ENCODE data around the gene ULBP3.
"Not testable (repeated sequence)": the region's sequence is repeated elsewhere in the genome, so short reads cannot be mapped to it uniquely, and the experiment has no call there.

GRCh38 chr6:150021870-150022269 is 47.1 kb downstream of the ULBP3 start:
- not testable (repeated sequence) for TF ChIP-seq CEBPB (tag; IDR thresholded peaks at IDR 0.05); FOXM1 (IDR thresholded peaks at IDR 0.05; ENCODE audit: low read depth); FOXM1 (CRISPR knock-in tag; IDR thresholded peaks at IDR 0.05; ENCODE audit: low read depth); ZNF449 (CRISPR knock-in tag; IDR thresholded peaks at IDR 0.05); RBM15 (IDR thresholded peaks at IDR 0.05; ENCODE audit: insufficient read depth, low read length); ZBTB7A (IDR thresholded peaks at IDR 0.05; ENCODE audit: borderline replicate concordance, control insufficient read depth, low read depth, low read length); FOXK1 (CRISPR knock-in tag; IDR thresholded peaks at IDR 0.05; ENCODE audit: borderline replicate concordance); ZNF24 (IDR thresholded peaks at IDR 0.05); MTA3 (IDR thresholded peaks at IDR 0.05; ENCODE audit: borderline replicate concordance); EP300 (IDR thresholded peaks at IDR 0.05; ENCODE audit: low read length); XRCC5 (IDR thresholded peaks at IDR 0.05; ENCODE audit: low read depth, low read length); CBFB (CRISPR knock-in tag; IDR thresholded peaks at IDR 0.05); MYC (IDR thresholded peaks at IDR 0.05; ENCODE audit: low read depth, low read length); MYC (CRISPR knock-in tag; IDR thresholded peaks at IDR 0.05; ENCODE audit: borderline replicate concordance, low read depth)
